Activated CD4-positive, alpha-beta T cell treated with anti-CD3 and anti-CD28 coated beads, Interleukin-2, amount 10 ng/mL, durations not matched to agents 24 days and 14 days (primary cell): ENCODE data around the gene OR2B2. TPM values are rescaled to one million over a fixed set of nuclear protein-coding genes. Genes with fewer than 3 reads are reported as not detected.

Experiments used
- DNase-seq: peaks from one replicate; pipeline ENCODE4 v3.0.0; 2022
- H3K27ac Mint-ChIP-seq: one replicate; pipeline ENCODE4 v1.8.0; 2022; ENCODE audit warnings: mild to moderate bottlenecking, mixed read lengths
- H3K27me3 Mint-ChIP-seq: one replicate; pipeline ENCODE4 v1.8.0; 2022; ENCODE audit warnings: mixed read lengths
- H3K36me3 Mint-ChIP-seq: one replicate; pipeline ENCODE4 v1.8.0; 2022; ENCODE audit warnings: low read depth, mild to moderate bottlenecking, mixed read lengths
- H3K4me1 Mint-ChIP-seq: one replicate; pipeline ENCODE4 v1.8.0; 2021; ENCODE audit warnings: mixed read lengths
- H3K4me3 Mint-ChIP-seq: one replicate; pipeline ENCODE4 v1.8.0; 2022; ENCODE audit warnings: mild to moderate bottlenecking, moderate library complexity, mixed read lengths
- H3K9me3 Mint-ChIP-seq: one replicate; pipeline ENCODE4 v1.8.0; 2021; ENCODE audit warnings: mixed read lengths
- intact Hi-C: fragments of 100-400 bp; cut with micrococcal nuclease; formaldehyde crosslinking; loops from one replicate; pipeline ENCODE4 v1.15.1; 2023
- total RNA-seq: library from RNA; stranded (reverse); gene quantifications from 2 replicates; pipeline ENCODE4 v1.2.3, GENCODE V29; 2022

OR2B2 gene
- total RNA-seq, 1 donor from 2014 or later = not detected

GRCh38 chr6:27867945-27868300 is 44.3 kb downstream of the OR2B2 start:
- Mint-ChIP-seq H3K4me1 (peaks cover 74% of the 10 kb centered on the region), H3K36me3 (peaks cover 2% of the 10 kb centered on the region)

GRCh38 chr6:27867051-27867944 is 44.9 kb downstream of the OR2B2 start:
- Mint-ChIP-seq H3K36me3 (peaks cover 2% of the 10 kb centered on the region), H3K27ac (peak overlapping the region; percentile 100), H3K4me1 (peaks cover 71% of the 10 kb centered on the region), H3K27me3 (peaks cover 2% of the 10 kb centered on the region), H3K4me3 (peak overlapping the region; percentile 97), H3K9me3 (no peaks in the 10 kb centered on the region)
- DNase-seq = peak; percentile 96
- intact Hi-C loops = loop anchor here (1.0 to 10.0 kb wide), 5 partner anchors 721 to 1835 kb away; a partner anchor contains a TSS

More at GRCh38 chr6:27867945-27868300, 44.3 kb downstream of the OR2B2 start:
- H3K4me3 Mint-ChIP-seq = peak overlapping the region; percentile 97
- peaks cover 2% of the 10 kb centered on the region for H3K27me3 Mint-ChIP-seq
- H3K27ac Mint-ChIP-seq = peak overlapping the region; percentile 100
- intact Hi-C loops = loop anchor here (1.0 to 10.0 kb wide), 5 partner anchors 722 to 1836 kb away; a partner anchor contains a TSS
- DNase-seq = peak; percentile 68
- no peaks in the 10 kb centered on the region for H3K9me3 Mint-ChIP-seq

GRCh38 chr6:27866357-27867050 is 45.7 kb downstream of the OR2B2 start:
- Mint-ChIP-seq H3K27ac (peak overlapping the region; percentile 100), H3K27me3 (peaks cover 2% of the 10 kb centered on the region), H3K4me1 (peaks cover 68% of the 10 kb centered on the region), H3K4me3 (peak overlapping the region; percentile 97), H3K9me3 (no peaks in the 10 kb centered on the region), H3K36me3 (no peaks in the 10 kb centered on the region)
- DNase-seq = peak; percentile 88
- intact Hi-C loops = loop anchor here (1.0 to 10.0 kb wide), 5 partner anchors 720 to 1834 kb away; a partner anchor contains a TSS

- peak overlapping the region; percentile 100 for H3K27ac Mint-ChIP-seq
- intact Hi-C loops = loop anchor here (1.0 to 10.0 kb wide), 8 partner anchors 7 to 1834 kb away; a partner anchor contains a TSS
- peak overlapping the region; percentile 97 for H3K4me3 Mint-ChIP-seq
- DNase-seq = peak; percentile 86
- peaks cover 62% of the 10 kb centered on the region for H3K4me1 Mint-ChIP-seq
- H3K9me3 Mint-ChIP-seq = no peaks in the 10 kb centered on the region
- no peaks in the 10 kb centered on the region for H3K36me3 Mint-ChIP-seq
- H3K27me3 Mint-ChIP-seq = peaks cover 2% of the 10 kb centered on the region
Observed at GRCh38 chr6:27865850-27866356, 46.3 kb downstream of the OR2B2 start.

GRCh38 chr6:27864906-27865849 is 47.0 kb downstream of the OR2B2 start:
- H3K9me3 Mint-ChIP-seq = no peaks in the 10 kb centered on the region
- H3K27ac Mint-ChIP-seq = peak overlapping the region; percentile 100
- peak; percentile 95 for DNase-seq
- peaks cover 2% of the 10 kb centered on the region for H3K27me3 Mint-ChIP-seq
- intact Hi-C loops = loop anchor here (1.0 to 10.0 kb wide), 7 partner anchors 8 to 1833 kb away; a partner anchor contains a TSS
- peaks cover 58% of the 10 kb centered on the region for H3K4me1 Mint-ChIP-seq
- no peaks in the 10 kb centered on the region for H3K36me3 Mint-ChIP-seq
- peak overlapping the region; percentile 97 for H3K4me3 Mint-ChIP-seq

GRCh38 chr6:27863962-27864905 is 48.0 kb downstream of the OR2B2 start:
- H3K27me3 Mint-ChIP-seq = peaks cover 2% of the 10 kb centered on the region
- no peaks in the 10 kb centered on the region for H3K9me3 Mint-ChIP-seq
- intact Hi-C loops = loop anchor here (10.0 kb wide), 1 partner anchor 1579 kb away; a partner anchor contains a TSS
- peak overlapping the region; percentile 97 for H3K4me3 Mint-ChIP-seq
- peak overlapping the region; percentile 100 for H3K27ac Mint-ChIP-seq
- peak; percentile 80 for DNase-seq
- H3K4me1 Mint-ChIP-seq = peaks cover 54% of the 10 kb centered on the region
- no peaks in the 10 kb centered on the region for H3K36me3 Mint-ChIP-seq

- intact Hi-C loops = loop anchor here (10.0 kb wide), 1 partner anchor 1578 kb away; a partner anchor contains a TSS
- peaks cover 2% of the 10 kb centered on the region for H3K27me3 Mint-ChIP-seq
- H3K27ac Mint-ChIP-seq = peak overlapping the region; percentile 28
- H3K4me3 Mint-ChIP-seq = no peak overlapping the region
- no peaks in the 10 kb centered on the region for H3K9me3 Mint-ChIP-seq
- H3K36me3 Mint-ChIP-seq = no peaks in the 10 kb centered on the region
- peaks cover 39% of the 10 kb centered on the region for H3K4me1 Mint-ChIP-seq
- DNase-seq = peak; percentile 54
Observed at GRCh38 chr6:27862396-27863066, 49.7 kb downstream of the OR2B2 start.

GRCh38 chr6:27861861-27862260 is 50.3 kb downstream of the OR2B2 start:
- H3K4me1 Mint-ChIP-seq = peaks cover 35% of the 10 kb centered on the region
- intact Hi-C loops = loop anchor here (10.0 kb wide), 1 partner anchor 1577 kb away; a partner anchor contains a TSS
- no peak overlapping the region for H3K27ac Mint-ChIP-seq
- DNase-seq = peak; percentile 27
- H3K9me3 Mint-ChIP-seq = no peaks in the 10 kb centered on the region
- H3K4me3 Mint-ChIP-seq = no peak overlapping the region
- no peaks in the 10 kb centered on the region for H3K36me3 Mint-ChIP-seq
- peaks cover 2% of the 10 kb centered on the region for H3K27me3 Mint-ChIP-seq

GRCh38 chr6:27861276-27861840 is 50.8 kb downstream of the OR2B2 start:
- peak; percentile 53 for DNase-seq

More at GRCh38 chr6:27861276-27861840, 50.8 kb downstream of the OR2B2 start:
- H3K27ac Mint-ChIP-seq = no peak overlapping the region
- no peaks in the 10 kb centered on the region for H3K9me3 Mint-ChIP-seq
- peaks cover 2% of the 10 kb centered on the region for H3K27me3 Mint-ChIP-seq
- no peak overlapping the region for H3K4me3 Mint-ChIP-seq
- no peaks in the 10 kb centered on the region for H3K36me3 Mint-ChIP-seq
- intact Hi-C loops = loop anchor here (10.0 kb wide), 1 partner anchor 1577 kb away; a partner anchor contains a TSS
- H3K4me1 Mint-ChIP-seq = peaks cover 30% of the 10 kb centered on the region
